ENCODE results near the gene BSCL2.
"Not testable (repeated sequence)": the region's sequence is repeated elsewhere in the genome, so short reads cannot be mapped to it uniquely, and the experiment has no call there.

Gene BSCL2

DNA sequence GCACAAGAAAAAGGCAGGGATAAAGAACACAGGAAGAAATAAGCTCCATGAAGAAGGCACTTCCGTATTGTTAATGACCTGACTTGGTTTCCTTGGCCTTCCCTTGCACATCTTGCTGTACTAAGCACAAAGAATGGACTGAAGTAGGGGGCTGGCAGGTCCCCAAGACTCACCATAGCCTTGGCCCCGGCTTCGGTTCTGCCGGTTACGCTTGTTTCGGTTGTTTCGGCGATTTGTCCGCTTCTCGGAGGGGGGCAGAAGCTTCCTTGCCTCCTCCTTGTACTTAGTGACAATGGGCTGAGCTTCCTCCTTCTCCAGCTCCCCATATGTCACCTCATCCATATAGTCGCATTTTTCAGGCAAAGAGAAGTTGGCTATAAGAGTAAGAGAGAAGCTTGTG, 9.6 kb upstream of the BSCL2 start:
- DNase-seq = no peak

DNA sequence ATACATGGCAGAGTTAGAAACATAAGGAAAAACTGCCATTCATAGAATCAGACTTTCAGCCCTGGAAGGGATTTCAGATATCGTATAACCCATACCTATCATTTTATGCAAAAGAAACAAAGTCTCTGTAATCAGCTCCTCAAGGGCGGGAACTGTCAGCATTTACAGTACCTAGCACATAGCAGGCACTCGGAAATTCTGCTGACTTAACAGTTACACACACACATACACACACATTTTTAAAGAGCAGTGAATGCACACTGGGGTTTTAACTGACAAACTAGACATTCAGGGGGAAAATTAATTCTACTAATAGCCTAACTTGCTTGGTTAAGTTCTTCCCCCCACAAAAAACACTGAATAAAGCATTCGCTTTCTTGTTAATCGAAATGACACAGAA, 9.0 kb upstream of the BSCL2 start:
- DNase-seq = no peak

DNA sequence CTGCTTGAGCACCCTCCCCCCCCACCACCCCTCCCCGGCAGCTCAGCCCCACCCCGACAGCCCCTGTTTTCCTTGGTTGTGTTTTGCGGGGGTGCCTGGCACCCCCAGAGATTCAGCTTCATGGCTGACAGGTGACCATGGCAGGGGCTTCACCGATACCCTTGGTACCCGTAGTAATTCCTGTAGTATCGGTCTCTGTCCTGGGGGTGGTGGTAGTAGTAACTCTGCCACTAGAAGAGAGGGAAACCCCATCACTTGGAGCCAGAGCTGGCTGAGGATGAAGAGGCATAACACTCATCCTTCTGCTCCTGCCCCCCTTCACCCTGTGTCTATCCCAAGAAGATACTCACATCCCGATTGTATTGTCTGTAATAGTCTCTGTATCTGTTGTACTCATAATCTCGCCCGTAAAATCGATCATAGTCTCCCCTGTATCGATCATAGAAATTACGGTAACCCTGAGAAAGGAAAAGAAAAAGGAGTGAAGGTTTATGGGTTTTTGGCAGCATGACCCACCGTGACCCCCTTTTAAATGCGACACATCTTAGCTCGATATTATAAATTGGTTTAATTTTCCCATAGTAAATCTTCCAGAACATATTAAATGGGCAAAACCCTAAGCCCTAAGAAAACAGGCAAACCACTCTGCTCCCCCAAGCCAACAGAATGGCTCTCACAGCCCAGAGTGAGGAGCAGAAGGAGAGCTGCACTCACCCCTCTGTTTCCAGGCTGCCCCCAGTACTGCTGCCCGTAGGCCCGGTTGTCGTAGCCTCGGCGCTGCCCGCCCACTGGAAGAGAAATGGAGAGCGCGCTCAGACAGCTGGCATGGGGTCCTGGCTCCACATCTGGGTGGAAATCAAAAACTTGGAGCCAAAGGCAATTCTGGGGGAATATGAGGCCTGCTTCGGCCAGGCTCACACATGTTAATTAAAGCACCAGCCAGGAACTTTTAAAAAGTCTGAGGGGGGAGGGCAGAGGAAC, 8.2 kb upstream of the BSCL2 start:
- no peak for DNase-seq

DNA sequence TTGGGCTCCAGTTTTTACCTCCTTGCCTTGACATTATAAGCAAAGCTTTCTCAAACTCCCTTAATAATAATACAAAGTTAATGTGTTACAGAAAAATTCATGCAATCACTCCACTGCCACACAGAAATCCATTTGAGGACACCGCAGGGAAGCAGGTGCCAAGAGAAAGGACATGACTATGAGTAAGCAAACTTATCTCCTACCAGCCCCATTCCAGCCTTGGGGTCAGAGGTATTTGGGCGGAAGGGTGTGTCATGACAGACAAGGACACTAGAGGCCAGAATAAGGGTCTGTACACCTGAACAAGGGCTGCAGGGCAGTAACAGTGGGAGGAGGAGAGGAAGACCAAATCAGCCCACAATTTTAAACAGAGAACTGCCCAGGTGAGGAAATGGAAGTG, 6.1 kb upstream of the BSCL2 start:
- DNase-seq = no peak

DNA sequence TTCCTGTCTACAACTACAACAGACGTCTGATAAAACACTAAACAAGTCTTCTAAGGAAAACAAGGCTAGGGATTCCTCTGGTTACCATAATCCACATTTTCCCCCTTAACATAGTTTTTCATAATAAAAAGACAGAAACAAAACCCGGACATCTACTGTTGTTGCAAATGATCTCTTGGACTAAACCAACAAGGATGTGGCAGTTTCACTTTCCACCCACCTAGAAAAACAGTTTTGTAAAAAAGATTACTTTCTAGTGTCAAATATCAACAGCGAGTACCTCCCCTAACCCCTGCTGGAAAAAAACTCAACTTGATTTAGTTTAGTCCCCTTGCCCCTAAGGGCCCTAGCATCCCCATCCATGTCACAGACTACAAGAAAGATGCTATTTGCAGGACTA, 5.6 kb upstream of the BSCL2 start:
- no peak for DNase-seq

DNA sequence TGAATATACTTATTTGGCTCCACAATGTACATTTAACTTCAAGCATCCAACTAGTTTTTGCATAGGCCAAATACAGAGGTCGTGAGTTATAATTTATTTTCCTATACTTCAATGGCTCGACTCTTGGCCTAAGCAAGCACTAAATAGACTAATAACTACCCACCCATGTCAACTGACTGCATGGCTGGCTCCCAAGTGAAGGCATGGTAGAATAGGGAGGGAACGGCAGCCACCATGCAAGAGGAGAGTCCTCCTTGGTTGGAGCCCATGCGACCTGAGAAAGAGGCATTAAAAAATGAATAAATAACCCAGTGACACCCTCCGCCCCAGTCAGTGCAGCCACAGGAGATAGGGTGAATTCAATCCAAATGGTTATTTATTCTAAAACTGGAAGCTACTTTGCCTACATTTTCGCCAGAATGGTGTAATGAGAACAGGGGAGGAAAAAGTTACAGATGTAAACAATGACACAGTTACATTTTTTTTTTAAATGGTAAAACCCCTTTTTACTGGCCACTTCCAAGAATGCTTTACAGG, 5.1 kb upstream of the BSCL2 start:
- DNase-seq = no peak

DNA sequence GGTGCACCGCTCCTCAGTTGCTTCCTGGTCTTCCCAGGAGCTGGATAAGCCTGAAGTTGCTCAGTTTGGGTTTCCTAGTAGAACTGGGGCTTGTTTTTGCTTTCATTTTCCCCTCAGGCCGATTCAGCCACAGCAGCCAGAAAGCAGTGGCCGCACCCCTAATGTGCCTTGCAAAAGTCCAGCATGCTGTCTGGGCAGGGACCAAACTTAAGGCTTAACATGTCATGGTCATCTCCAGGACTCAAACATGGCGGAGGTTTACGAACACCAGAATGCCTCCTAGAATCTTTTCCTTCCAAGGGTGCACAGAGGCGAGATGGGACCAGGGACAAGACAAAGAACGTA, 2.7 kb upstream of the BSCL2 start:
- no peak for DNase-seq

DNA sequence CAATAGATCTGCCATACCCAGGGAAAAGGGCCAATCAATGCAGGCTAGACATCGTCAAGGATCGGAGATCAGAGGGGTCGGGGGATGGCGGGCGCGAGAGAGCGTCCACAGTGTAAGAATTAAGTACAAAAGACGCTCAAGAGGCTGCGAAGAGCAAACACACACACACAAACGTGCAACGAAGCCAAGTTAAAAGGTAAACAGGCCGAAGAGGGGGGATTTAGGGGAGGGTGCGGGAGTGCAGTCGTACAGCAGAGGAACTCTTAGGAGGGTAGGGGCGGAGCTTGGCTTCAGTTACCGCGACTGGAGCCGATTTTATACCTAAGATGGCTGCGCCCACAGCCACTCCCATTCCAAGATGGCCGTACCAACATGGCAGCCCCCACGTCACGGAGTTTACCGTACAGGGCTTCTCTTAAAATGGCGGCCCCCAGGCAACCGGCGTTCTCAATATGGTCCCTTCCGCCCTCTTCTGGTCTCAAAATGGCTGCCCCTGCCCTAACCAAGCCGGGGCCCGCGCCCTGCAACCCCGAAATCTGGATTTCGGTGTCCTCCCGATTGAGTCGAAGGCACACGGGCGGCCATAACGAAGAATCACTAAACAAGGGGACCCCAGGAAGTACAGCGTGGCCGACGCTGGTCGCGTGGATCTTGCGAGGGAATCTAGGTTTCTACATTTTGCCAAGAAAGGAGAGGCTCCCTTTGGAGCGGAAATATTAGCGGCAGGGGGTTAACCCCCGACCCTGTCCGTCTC, 2.2 kb upstream of the BSCL2 start:
- DNase-seq = peak; percentile 96 to 97

DNA sequence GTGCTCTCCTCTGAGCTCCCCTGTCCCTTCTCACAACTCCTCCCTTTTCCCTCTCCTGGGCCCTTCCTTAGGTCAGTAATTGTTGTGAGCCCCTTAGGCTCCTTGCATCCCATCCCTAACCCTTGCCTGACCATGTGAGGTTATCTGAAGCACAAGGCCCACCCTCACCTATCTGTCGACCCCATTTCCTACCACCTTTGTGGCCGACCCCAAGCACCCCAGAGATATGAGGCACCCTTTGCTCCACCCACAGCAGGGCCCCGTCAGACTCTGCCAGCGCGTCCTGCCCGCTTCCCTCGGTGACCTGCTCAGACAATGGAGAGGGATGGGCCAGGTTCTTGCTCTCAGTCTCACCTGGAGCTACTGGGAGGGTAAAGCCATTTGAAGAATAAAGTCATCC, 1.6 kb upstream of the BSCL2 start:
- peak; percentile 24 to 37 for DNase-seq

DNA sequence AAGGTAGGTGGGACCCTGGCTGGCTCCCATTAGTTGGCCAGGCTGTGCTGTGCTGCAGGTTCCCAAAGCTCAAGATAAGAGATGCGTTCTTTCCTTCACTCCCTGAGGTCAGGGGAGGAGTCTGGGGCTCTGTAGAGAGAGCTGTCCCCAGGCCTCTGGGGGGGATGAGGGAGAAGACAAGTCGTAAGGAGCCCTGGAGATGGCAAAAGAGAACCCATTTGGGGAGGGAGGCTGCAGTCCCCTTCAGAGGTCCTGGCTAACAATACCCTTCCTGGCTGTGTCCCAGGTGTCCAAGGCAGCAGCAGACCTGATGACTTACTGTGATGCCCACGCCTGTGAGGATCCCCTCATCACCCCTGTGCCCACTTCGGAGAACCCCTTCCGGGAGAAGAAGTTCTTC, 1.2 kb upstream of the BSCL2 start:
- no peak for DNase-seq

DNA sequence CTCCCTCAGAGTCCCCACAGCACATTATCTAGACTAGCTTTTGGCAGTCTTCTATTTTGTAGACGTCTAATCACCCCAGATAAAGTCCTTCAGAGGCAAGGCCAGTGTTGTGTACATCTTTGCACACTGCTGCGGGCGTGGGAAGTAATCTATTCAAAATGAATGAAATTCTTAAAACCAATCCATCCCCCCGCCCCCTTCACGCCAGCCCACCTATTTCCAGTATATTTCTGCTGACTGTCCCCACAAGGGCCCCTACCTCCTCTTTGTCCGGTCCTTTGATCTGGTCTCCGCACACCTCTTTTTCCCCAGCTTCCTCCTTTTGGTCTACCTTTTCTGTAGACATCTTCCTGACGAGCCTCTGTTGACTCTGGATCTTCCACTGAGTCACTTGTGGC, 375 bp downstream of the BSCL2 start:
- no peak for DNase-seq

DNA sequence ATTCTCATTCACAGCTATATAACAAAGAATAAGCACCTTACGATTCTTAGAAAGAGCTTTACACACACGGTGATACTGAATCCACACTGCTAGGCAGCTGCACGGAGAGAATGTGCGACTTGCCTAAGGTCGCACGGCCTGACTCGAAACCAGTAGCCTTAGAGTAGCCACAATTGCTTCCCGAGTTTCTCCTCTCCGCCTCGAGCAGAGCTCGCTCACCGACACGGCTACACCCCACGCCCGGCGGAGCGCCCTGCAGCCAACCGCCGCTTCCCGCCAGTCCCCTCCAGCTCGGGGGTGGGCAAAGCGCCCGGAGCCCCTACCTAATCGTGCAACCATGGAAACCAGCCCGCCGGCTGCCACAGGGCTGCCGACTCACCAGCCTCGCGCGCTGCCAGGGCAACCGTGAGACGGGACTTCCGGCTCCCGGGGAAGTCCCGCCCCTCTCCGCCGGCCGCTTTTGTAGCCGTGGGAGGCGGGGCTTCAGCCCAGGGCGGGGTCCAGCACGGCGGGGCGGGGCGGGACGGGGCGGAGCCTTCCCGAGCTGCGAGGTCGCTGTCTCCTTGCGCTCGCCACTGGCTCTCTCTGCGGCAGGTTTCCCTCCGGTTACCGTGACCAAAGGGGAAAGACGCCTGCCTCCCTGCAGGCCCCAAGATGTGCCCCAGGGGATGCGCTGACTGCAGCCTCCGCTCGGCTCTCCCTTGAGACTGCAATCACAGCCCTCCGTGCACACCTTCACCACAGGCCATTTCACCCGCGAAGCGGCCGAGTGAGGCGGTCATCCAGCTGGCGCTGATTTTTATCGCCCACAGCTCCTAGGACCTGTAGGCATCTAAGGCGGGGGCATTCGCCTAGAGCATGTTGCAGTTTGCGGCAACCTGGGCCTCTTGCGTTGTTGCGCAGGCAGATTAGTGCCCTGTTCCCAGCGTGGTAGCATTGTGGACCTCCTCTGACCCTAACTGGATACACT, 1.1 kb downstream of the BSCL2 start:
- peak; percentile 89 to 90 for DNase-seq

DNA sequence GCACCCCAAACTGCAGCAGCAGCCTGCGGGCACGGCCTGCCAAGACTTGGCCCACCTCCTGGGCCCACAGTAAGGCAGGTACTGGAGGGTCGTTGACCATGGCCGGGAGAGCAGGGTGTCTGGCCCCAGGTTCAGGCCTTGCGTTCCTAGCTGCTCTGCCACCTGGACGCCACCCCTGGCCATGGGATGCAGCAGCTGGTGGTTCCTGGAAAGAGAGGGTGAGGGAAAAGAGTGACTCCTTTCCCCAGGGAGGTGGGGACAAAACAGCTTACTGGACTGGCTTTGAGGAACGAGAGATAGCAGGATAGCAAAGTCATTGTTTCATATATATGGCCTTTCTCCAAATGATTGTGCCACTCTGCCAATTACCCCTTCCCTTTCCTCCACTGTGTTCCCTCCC, 1.8 kb downstream of the BSCL2 start:
- no peak for DNase-seq

DNA sequence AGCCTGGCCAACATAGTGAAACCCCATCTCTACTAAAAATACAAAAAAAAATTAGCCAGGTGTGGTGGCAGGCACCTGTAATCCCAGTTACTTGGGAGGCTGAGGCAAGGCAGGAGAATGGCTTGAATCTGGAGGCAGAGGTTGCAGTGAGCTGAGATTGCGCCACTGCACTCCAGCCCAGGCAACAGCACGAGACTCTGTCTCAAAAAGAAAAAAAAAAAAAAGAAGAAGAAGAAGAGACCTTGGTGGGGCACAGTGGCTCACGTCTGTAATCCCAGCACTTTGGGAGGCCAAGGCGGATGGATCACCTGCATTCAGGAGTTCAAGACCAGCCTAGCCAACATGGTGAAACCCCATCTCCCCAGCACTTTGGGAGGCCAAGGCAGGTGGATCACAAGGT, 3.3 kb downstream of the BSCL2 start:
- not testable (repeated sequence) for DNase-seq

DNA sequence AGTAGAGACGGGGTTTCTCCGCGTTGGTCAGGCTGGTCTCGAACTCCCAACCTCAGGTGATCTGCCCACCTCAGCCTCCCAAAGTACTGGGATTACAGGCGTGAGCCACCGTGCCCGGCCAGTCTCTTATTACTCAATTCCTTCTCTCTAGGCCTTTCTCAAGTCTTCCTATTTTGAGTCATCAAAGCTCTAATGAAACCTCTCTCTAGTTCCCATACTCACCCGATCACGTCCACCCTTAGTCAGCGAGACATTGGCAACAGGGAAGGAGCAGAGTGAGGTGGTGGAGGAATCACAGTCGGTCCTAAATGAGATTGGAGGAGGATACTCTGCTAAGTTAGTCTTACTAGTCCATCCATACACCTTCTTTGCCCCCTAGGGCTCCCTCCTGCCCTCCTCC, 5.0 kb downstream of the BSCL2 start:
- DNase-seq = no peak

DNA sequence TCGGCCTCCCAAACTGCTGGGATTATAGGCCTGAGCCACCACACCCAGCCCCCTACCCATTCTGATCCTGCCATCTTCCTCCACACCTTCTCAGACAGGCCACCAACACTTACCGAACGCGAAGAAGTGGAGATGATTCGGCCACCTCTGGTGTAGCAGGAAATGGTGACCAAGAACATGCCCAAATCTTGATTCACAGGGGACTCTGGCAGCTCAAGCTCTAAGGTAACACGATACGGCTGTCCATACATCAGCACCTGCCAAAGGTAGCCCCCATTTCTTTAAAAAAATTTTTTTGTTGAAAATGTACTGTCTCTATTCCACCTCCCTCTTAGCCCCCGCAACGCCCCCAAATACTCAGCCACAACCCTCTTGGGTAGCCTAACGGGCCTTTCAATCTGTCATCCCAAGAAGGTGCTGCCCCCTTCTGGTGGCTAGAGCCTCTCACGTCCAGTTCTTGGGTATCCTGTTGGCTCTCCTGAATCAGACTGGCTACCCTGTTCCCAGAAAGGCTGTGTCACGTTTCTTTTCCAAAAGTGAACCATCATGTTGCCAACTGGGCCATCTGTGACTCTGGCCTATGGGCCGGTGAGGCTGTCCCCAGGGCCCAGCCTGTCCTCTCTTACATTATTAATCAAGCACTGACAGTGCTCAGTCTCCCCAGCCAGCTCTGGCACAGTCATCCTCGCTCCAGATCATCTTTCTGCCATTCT, 12.6 kb downstream of the BSCL2 start:
- DNase-seq = peak; percentile 69 to 71

DNA sequence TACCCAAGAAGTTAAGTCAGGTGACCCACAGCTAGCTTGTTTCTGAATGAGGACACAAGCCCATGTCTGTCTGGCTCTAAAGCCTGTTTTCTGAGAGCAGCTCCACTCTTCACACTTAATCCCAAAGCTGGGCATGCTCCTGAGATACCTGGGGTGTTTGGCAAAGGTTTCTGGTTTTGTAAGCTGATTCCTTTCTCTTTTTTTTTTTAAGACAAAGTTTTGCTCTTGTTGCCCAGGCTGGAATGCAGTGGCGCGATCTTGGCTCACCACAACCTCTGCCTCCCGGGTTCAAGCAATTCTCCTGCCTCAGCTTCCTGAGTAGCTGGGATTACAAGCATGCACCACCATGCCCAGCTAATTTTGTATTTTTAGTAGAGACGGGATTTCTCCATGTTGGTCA, 13.6 kb downstream of the BSCL2 start:
- not testable (repeated sequence) for DNase-seq

DNA sequence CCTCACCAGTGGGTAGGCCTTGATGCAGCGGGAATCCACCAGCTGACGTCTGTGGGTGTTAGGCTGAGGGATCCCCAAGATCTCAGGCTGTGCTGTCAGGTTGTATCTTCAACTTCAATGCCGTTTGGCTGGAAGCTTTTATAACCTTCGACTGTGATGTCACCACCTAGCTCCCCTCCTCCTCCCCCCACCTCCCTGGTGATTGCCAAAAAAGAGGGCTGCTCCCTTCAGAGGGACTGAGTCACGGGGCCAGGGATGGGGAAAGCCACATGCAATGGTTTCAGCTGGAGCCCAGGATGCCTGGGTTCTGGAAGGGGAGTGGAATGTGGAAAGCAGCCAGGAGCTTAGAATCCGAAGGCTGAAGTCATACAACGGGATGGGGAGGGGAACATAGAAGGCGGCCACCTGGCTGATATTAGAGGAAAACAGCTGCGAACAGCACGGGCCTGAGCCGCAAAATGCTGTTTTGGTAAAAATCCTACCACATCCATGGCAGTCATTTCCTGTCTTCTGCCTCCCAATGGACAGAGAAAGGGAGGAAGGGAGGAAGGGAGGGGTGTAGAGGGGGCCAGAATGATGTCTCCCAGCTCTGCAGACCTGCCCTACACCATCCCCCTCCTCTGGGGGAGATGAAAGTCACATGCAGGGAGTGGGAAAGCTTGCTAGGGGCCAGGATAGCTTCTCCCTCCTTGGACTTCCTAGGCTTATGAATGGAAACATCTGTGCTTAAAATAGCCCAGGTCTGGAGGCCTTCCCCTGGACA, 17.6 kb downstream of the BSCL2 start, which contains the start of gene LRRN4CL:
LRRN4CL (minus strand) TSS at position 110 of the 763 bp plus-strand sequence. CDS start 1,022 bp downstream, outside the sequence.
- no peak for DNase-seq

DNA sequence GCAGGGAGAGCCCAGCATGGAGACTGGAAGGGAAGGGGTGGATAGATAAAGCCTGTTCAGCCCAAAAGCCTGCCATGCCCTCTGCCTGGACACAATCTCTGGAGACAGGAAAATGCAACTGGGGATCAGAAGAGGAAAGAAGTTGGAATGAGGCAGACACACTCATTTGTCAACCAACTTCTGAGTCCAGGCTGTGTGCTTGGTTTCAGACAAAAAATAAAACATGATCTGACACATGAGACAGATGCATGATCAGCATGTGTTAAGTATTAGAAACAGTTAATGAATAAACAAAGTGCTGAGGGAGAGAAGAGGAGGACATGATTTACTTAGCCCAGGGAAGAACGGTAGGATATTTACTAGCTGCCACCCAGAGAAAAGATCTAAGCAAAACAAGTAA, 18.7 kb downstream of the BSCL2 start:
- no peak for DNase-seq

DNA sequence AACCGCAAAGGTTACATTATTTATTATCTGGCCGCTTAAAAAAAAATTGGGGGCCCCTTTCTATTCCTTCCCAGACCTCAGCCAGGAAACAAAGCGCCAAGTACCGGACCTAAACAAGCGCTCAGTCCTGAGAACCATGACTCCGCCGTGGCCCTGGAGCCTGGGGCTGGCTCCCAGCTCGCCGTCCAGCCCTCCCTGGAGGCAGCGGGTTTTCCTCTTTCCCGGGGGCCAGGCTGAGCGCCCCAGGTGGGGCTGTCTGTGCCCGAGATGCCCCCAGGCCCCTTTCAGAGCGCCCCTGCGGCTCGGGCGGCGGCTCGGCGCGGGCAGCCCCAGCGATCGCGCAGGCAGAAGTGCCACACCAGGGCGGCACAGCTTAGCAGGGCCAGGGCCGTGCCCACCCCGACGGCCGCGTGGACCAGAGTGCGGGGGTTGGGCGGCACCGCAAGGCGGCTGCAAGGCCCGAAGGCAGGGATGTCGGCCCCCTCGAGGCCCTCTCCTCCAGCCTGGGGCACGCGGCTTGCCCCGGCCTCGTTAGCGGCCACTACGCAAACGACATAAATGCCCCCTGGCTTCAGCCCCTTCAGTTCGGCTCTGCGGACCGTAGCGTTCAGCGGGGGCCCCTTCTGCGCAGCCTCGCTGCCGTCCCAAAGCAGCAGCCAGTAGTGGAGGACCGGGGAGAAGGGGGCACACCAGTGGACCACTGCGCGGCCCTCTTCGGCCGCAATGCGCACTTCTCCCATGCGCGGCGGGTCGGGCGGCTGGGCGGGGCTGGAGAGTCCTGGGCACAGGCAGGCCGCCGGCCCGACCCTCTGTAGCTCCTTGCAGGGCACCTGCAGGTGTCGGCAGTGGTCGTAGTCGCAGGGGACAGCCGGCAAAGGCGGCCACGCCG, 19.5 kb downstream of the BSCL2 start:
- DNase-seq = no peak
